Esophagus squamous epithelium (tissue), 5 donors: ENCODE data around the gene SLC25A22. TPM values are rescaled to one million over a fixed set of nuclear protein-coding genes. Genes with fewer than 3 reads are reported as not detected.

ENCODE experiments used
- DNase-seq: peaks from one replicate; lab custom pipeline; 2025; lab: John Stamatoyannopoulos, UW
- H3K27ac ChIP-seq, 4 donors: fragments of 200-600 bp; sonication (generic); one replicate each; pipeline ENCODE4 v1.5.1; 2016 to 2019; ENCODE audit warnings: mild to moderate bottlenecking in 1 of 4
- H3K27me3 ChIP-seq, 4 donors: fragments of 200-600 bp; sonication (generic); 1 replicate in 3 of 4; 2 replicates in 1 of 4; pipeline versions ENCODE4 v1.5.1 to v1.6.0; 2017 to 2021; ENCODE audit warnings: antibody characterized with exemption in 1 of 4
- H3K36me3 ChIP-seq, 3 donors: fragments of 200-600 bp; sonication (generic); one replicate each; pipeline ENCODE4 v1.5.1; 2016 to 2019
- H3K4me1 ChIP-seq, 3 donors: fragments of 200-600 bp; sonication (generic); one replicate each; pipeline ENCODE4 v1.5.1; 2017 to 2019
- H3K4me3 ChIP-seq, 4 donors: fragments of 200-600 bp; sonication (generic); 1 replicate in 3 of 4; 2 replicates in 1 of 4; pipeline ENCODE4 v1.5.1; 2016 to 2019; ENCODE audit warnings: mild to moderate bottlenecking in 2 of 4, moderate library complexity in 1 of 4
- H3K9me3 ChIP-seq, 3 donors: fragments of 200-600 bp; sonication (generic); one replicate each; pipeline ENCODE4 v1.5.1; 2016 to 2019
- POLR2A ChIP-seq, 4 donors: fragments of 450-650 bp; IDR thresholded peaks; one replicate each; pipeline ENCODE4 v1.6.1; 2017; ENCODE audit warnings: antibody characterized with exemption in 4 of 4, mild to moderate bottlenecking in 4 of 4, moderate library complexity in 3 of 4
- WGBS, 2 donors: methylation state at CpG; one replicate each; pipeline ENCODE4 v1.1.5; 2018; 5-methylcytosine and 5-hydroxymethylcytosine counted together
- intact Hi-C: fragments of 100-400 bp; cut with DNase I; formaldehyde crosslinking; loops from one replicate; pipeline ENCODE4 v1.15.0; 2022
- total RNA-seq, 4 donors: library from RNA; depleted of rRNA; stranded (reverse); fragments of >200 nt; gene quantifications; one replicate each; pipeline ENCODE4 v1.1.0, GENCODE V29; 2016
- TF ChIP-seq, protein P1 (sequence below), 6 experiments: fragments of 450-650 bp in 4 of 6; fragments of 200-600 bp in 2 of 6; sonication (generic) in 2 of 6; IDR thresholded peaks; one replicate each; pipeline ENCODE4 v1.5.1; 2016 to 2019; ENCODE audit warnings: antibody characterized with exemption in 6 of 6, mild to moderate bottlenecking in 4 of 6, moderate library complexity in 4 of 6
- donor health status: DM: yes; HTN: yes; CAD: no.

SLC25A22 gene
- total RNA-seq, 4 donors from 2014 or later: 4.0 to 14.7 (median 9.8) TPM

DNA sequence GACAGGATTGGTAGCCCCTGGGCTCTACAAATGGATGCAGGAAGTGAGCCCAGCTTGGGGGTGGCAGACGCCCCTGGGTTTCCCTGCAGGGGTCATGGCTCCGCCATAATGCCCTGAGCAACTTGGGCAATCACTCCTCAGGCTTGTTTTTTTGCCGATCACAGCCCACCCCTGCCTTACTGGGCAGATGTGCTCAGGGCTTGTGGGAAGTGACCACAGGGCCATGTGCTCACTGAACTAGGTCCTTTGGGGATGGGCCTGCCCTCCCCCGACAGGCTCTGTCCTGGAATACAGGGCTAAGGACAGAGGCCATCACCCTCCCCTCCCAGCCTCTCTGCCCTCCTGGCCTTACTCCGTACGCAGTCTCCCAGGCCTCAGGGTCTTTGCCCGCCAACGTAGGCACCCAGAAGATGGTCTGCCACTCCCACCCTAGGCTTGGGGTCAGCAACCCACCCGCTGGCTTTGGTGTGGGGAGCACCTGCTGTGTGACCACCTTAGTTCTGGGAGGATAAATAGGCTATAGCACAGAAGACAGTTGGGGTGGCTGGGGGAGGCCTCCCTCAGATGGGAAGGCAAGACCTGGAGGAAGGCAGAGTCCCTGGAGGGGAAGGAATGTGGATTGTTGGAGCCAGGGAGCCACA lies 15.5 kb upstream of the SLC25A22 start:
- TF ChIP-seq, protein P1, sequence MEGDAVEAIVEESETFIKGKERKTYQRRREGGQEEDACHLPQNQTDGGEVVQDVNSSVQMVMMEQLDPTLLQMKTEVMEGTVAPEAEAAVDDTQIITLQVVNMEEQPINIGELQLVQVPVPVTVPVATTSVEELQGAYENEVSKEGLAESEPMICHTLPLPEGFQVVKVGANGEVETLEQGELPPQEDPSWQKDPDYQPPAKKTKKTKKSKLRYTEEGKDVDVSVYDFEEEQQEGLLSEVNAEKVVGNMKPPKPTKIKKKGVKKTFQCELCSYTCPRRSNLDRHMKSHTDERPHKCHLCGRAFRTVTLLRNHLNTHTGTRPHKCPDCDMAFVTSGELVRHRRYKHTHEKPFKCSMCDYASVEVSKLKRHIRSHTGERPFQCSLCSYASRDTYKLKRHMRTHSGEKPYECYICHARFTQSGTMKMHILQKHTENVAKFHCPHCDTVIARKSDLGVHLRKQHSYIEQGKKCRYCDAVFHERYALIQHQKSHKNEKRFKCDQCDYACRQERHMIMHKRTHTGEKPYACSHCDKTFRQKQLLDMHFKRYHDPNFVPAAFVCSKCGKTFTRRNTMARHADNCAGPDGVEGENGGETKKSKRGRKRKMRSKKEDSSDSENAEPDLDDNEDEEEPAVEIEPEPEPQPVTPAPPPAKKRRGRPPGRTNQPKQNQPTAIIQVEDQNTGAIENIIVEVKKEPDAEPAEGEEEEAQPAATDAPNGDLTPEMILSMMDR (IDR thresholded peaks at IDR 0.05): no peak
- TF ChIP-seq POLR2A (IDR thresholded peaks at IDR 0.05): no peak
- DNase-seq: no peak
- Histone ChIP-seq H3K27ac (no peak overlapping the region), H3K27me3 (no peaks in the 10 kb centered on the region), H3K9me3 (no peaks in the 10 kb centered on the region), H3K4me1 (peaks cover 22 to 39% (median 24%) of the 10 kb centered on the region in 3 donors), H3K4me3 (no peak overlapping the region), H3K36me3 (peaks cover 18 to 46% (median 23%) of the 10 kb centered on the region in 3 donors)
- intact Hi-C loops: no loop called here
- 67 to 100% methylated on average over 2 to 3 of the region's 9 CpGs for WGBS, 2 donors

DNA sequence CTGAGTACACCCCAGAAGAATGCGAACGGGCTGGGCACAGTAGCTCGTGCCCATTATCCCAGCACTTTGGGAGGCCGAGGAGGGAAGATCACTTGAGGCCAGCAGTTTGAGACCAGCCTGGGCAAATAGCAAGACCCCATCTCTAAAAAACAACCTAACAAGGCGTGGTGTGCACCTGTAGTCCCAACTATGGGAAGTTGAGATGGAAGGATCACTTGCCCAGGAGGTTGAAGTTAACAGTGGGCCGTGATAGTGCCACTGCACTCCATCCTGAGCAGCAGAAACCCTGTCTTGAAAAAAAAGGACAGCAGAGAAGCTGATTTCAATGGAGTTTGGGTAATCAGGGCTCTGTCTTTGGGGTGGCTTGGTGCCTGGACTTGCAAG lies 15.0 kb upstream of the SLC25A22 start:
- H3K4me1 ChIP-seq: peaks cover 24 to 39% (median 25%) of the 10 kb centered on the region in 3 donors
- 90 to 93% methylated on average over 3 to 5 of the region's 6 CpGs for WGBS, 2 donors
- no peak overlapping the region for H3K27ac ChIP-seq
- TF ChIP-seq POLR2A (IDR thresholded peaks at IDR 0.05): no peak
- TF ChIP-seq, protein P1 (IDR thresholded peaks at IDR 0.05): no peak
- intact Hi-C loops: no loop called here
- DNase-seq: no peak
- no peaks in the 10 kb centered on the region for H3K27me3 ChIP-seq
- no peaks in the 10 kb centered on the region for H3K9me3 ChIP-seq
- H3K4me3 ChIP-seq: no peak overlapping the region
- H3K36me3 ChIP-seq: peaks cover 18 to 46% (median 23%) of the 10 kb centered on the region in 3 donors

DNA sequence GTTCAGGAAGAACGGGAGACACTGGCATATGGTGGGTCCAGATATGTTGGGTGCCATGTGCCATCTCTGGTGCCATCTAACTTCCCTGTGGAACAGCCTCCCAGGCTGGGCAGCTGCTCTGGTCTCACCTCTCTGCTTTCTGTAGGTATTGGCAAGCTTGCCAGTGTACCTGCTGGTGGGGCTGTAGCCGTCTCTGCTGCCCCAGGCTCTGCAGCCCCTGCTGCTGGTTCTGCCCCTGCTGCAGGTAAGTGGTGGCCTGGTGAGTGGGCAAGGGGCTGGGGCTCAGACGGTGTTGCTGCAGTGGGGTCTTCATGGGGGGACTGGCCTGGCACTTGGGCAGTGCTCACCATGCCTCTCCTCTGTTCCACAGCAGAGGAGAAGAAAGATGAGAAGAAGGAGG lies 14.3 kb upstream of the SLC25A22 start:
- no peaks in the 10 kb centered on the region for H3K9me3 ChIP-seq
- TF ChIP-seq POLR2A (IDR thresholded peaks at IDR 0.05): no peak
- DNase-seq: no peak
- 52 to 70% methylated on average over 1 to 2 of the region's 3 CpGs for WGBS, 2 donors
- peaks cover 18 to 46% (median 23%) of the 10 kb centered on the region in 3 donors for H3K36me3 ChIP-seq
- intact Hi-C loops: no loop called here
- H3K4me1 ChIP-seq: peaks cover 25 to 45% (median 25%) of the 10 kb centered on the region in 3 donors
- peak overlapping the region in 2 of 4 donors; percentile 99 for H3K27ac ChIP-seq
- no peak overlapping the region for H3K4me3 ChIP-seq
- no peaks in the 10 kb centered on the region for H3K27me3 ChIP-seq

DNA sequence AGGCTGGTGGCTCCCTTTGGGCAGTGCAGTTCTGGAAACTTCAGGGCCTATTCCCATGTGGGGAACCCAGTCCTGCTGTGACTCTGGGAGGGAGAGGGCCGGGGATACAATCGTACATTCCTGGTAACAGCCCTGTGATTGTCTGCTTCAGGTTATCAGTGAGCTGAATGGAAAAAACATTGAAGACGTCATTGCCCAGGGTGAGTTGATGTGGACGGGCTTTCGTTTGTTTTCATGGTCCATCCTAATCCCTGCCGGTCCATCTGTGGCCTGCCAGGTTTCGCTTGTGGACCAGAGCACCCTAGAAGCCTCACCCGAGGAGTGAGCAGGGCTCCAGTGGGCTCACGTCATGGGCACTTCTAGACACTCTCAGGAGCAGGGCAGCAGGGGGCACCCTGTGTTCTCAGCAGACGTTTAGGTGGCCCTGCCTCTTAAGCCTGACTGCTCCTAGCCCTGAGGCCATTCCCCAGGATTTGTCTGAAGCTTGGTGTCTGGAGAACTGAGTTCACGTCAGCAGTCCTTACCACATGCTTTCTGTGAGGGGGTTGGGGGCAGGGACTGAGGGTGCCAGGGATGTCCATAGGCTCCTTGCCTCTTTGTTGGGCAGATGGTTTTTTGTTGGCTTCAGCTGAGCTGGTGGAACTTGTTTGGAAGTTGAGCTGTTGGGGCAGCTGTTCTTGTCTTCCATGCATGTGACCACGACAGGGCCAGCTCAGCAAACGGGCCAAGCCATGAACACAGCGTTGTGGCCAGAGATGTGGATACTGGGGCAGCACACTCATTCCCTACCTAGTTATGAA lies 13.6 kb upstream of the SLC25A22 start:
- intact Hi-C loops: no loop called here
- Histone ChIP-seq H3K27ac (peak overlapping the region in 2 of 4 donors; percentile 99), H3K9me3 (no peaks in the 10 kb centered on the region), H3K36me3 (peaks cover 18 to 46% (median 23%) of the 10 kb centered on the region in 3 donors), H3K4me1 (peaks cover 25 to 47% (median 25%) of the 10 kb centered on the region in 3 donors), H3K4me3 (peak overlapping the region in 1 of 4 donors; percentile 99), H3K27me3 (no peaks in the 10 kb centered on the region)
- 67 to 73% methylated on average over 4 to 5 of the region's 14 CpGs for WGBS, 2 donors
- no peak for TF ChIP-seq POLR2A (IDR thresholded peaks at IDR 0.05)
- TF ChIP-seq, protein P1 (IDR thresholded peaks at IDR 0.05): peak in 1 of 6 experiments; percentile 3
- no peak for DNase-seq

DNA sequence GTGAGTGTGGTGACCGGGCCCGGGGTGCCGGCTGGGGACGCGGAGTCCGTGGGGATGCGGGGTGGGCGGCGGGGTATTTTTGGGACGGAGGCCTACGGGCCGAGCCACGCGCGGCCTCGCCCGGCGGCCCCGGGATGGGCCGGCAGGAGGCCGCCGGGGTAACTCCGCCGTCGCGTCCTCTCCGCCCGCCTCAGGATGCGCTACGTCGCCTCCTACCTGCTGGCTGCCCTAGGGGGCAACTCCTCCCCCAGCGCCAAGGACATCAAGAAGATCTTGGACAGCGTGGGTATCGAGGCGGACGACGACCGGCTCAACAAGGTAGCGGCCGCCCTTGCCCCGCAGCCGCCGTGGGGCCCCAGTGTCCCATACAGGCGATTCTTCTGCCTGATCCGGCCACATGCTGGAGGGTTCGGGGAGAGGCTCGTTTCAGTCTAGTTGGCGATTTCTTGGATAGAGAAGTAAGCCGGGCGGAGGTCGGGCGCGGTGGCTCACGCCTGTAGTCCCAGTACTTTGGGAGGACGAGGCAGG lies 12.0 kb upstream of the SLC25A22 start:
- DNase-seq: no peak
- H3K36me3 ChIP-seq: peaks cover 18 to 39% (median 23%) of the 10 kb centered on the region in 3 donors
- intact Hi-C loops: no loop called here
- H3K9me3 ChIP-seq: no peaks in the 10 kb centered on the region
- peak overlapping the region; percentile 69 to 99 (median 83) for H3K4me3 ChIP-seq
- 0% methylated on average over 4 of the region's 55 CpGs; no CpG with 5 or more reads in 1 of the 2 donors for WGBS, 2 donors
- TF ChIP-seq, protein P1 (IDR thresholded peaks at IDR 0.05): peak in 1 of 6 experiments; percentile 21
- no peak for TF ChIP-seq POLR2A (IDR thresholded peaks at IDR 0.05)
- no peaks in the 10 kb centered on the region for H3K27me3 ChIP-seq
- peak overlapping the region; percentile 98 to 99 (median 98) for H3K27ac ChIP-seq
- peaks cover 25 to 59% (median 31%) of the 10 kb centered on the region in 3 donors for H3K4me1 ChIP-seq
